ENCODE results near the gene ANGEL2. TPM values are rescaled to one million over a fixed set of nuclear protein-coding genes. Genes with fewer than 3 reads are reported as not detected.

ANGEL2 gene
- total RNA-seq, 1 donor from 2014 or later: 16.4 TPM

GRCh38 chr1:212945463-212946160 is 70.1 kb downstream of the ANGEL2 start:
- Histone ChIP-seq H3K9me3 (replicated peaks) (peaks cover 20% of the 10 kb centered on the region), H3K27me3 (ENCODE audit: low read depth) (peaks cover 37% of the 10 kb centered on the region), H3K4me3 (no peak overlapping the region), H3K4me1 (peaks cover 10% of the 10 kb centered on the region), H3K36me3 (no peaks in the 10 kb centered on the region), H3K27ac (replicated peaks) (no peak overlapping the region)
- DNase-seq: no peak
- intact Hi-C loops (cut with micrococcal nuclease): no loop called here
- no peak for TF ChIP-seq CTCF (IDR thresholded peaks at IDR 0.05; ENCODE audit: borderline replicate concordance)

GRCh38 chr1:212945056-212945455 is 70.6 kb downstream of the ANGEL2 start:
- Histone ChIP-seq H3K36me3 (no peaks in the 10 kb centered on the region), H3K27me3 (ENCODE audit: low read depth) (peaks cover 32% of the 10 kb centered on the region), H3K4me1 (peaks cover 4% of the 10 kb centered on the region), H3K4me3 (no peak overlapping the region), H3K9me3 (replicated peaks) (peaks cover 26% of the 10 kb centered on the region), H3K27ac (replicated peaks) (no peak overlapping the region)
- intact Hi-C loops (cut with micrococcal nuclease): no loop called here
- no peak for TF ChIP-seq CTCF (IDR thresholded peaks at IDR 0.05; ENCODE audit: borderline replicate concordance)
- no peak for DNase-seq

- Histone ChIP-seq H3K27ac (replicated peaks) (no peak overlapping the region), H3K9me3 (replicated peaks) (peaks cover 33% of the 10 kb centered on the region), H3K4me3 (no peak overlapping the region), H3K27me3 (ENCODE audit: low read depth) (peaks cover 25% of the 10 kb centered on the region), H3K36me3 (no peaks in the 10 kb centered on the region), H3K4me1 (no peaks in the 10 kb centered on the region)
- DNase-seq: no peak
- no peak for TF ChIP-seq CTCF (IDR thresholded peaks at IDR 0.05; ENCODE audit: borderline replicate concordance)
- intact Hi-C loops (cut with micrococcal nuclease): no loop called here
Measured at GRCh38 chr1:212944229-212944901, 71.3 kb downstream of the ANGEL2 start.

- TF ChIP-seq CTCF (IDR thresholded peaks at IDR 0.05; ENCODE audit: borderline replicate concordance): no peak
- peaks cover 14% of the 10 kb centered on the region for H3K27me3 ChIP-seq (ENCODE audit: low read depth)
- H3K9me3 ChIP-seq (replicated peaks): peaks cover 39% of the 10 kb centered on the region
- no peak overlapping the region for H3K27ac ChIP-seq (replicated peaks)
- no peak for DNase-seq
- H3K36me3 ChIP-seq: no peaks in the 10 kb centered on the region
- intact Hi-C loops (cut with micrococcal nuclease): no loop called here
- no peaks in the 10 kb centered on the region for H3K4me1 ChIP-seq
- no peak overlapping the region for H3K4me3 ChIP-seq
Measured at GRCh38 chr1:212943393-212943710, 72.3 kb downstream of the ANGEL2 start.

GRCh38 chr1:212942679-212943392 is 72.8 kb downstream of the ANGEL2 start:
- Histone ChIP-seq H3K9me3 (replicated peaks) (peaks cover 39% of the 10 kb centered on the region), H3K27ac (replicated peaks) (no peak overlapping the region), H3K4me3 (no peak overlapping the region), H3K36me3 (no peaks in the 10 kb centered on the region), H3K27me3 (ENCODE audit: low read depth) (peaks cover 10% of the 10 kb centered on the region), H3K4me1 (no peaks in the 10 kb centered on the region)
- intact Hi-C loops (cut with micrococcal nuclease): no loop called here
- no peak for DNase-seq
- no peak for TF ChIP-seq CTCF (IDR thresholded peaks at IDR 0.05; ENCODE audit: borderline replicate concordance)

Other genes starting within 250 kb of the ANGEL2 start
- 29.0 TPM for gene NSL1, start 224.1 kb downstream of the ANGEL2 start, total RNA-seq
- 23.5 TPM for gene TATDN3, start 224.0 kb downstream of the ANGEL2 start, total RNA-seq
- not detected for gene SPATA45, start 168.2 kb downstream of the ANGEL2 start, total RNA-seq
- 2.7 TPM for gene FLVCR1, start 157.6 kb downstream of the ANGEL2 start, total RNA-seq
- 1.2 TPM for gene VASH2, start 65.3 kb downstream of the ANGEL2 start, total RNA-seq
- 9.3 TPM for gene RPS6KC1, start 35.4 kb upstream of the ANGEL2 start, total RNA-seq